Raji (cell line): Measurements from ENCODE around the gene KRTAP5-2.

ENCODE experiments used
- POLR2A ChIP-seq: IDR thresholded peaks from 2 replicates; pipeline ENCODE4 v1.6.1; 2011; ENCODE audit warnings: low read depth, low read length, control low read depth; ENCODE audit not compliant: insufficient read depth

KRTAP5-2 gene

GRCh38 chr11:1562469-1563148 lies 35.5 kb downstream of the KRTAP5-2 start:
- TF ChIP-seq POLR2A, result no peak

- TF ChIP-seq POLR2A, result no peak
Observed at GRCh38 chr11:1561955-1562354, 36.1 kb downstream of the KRTAP5-2 start.

DNA sequence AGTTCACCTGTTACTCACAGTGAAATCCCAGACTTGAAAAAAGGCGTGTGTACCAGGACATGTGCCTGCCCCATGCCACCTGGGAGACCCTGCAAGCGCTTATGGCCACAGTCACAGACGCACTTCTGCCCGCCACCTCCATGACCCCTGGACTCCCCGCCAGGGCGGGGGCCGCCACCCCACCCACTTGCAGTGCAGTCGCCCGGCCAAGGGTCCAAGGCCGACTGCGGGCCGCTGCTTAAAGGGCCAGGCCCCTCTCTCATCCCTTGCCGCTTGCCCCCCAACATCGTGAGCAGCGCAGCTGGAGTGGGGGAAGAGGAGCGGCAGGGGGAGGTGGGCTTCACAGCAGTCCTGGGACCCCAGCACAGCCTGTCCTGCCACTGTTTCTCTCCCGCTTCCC lies 36.8 kb downstream of the KRTAP5-2 start:
- TF ChIP-seq POLR2A, result no peak

DNA sequence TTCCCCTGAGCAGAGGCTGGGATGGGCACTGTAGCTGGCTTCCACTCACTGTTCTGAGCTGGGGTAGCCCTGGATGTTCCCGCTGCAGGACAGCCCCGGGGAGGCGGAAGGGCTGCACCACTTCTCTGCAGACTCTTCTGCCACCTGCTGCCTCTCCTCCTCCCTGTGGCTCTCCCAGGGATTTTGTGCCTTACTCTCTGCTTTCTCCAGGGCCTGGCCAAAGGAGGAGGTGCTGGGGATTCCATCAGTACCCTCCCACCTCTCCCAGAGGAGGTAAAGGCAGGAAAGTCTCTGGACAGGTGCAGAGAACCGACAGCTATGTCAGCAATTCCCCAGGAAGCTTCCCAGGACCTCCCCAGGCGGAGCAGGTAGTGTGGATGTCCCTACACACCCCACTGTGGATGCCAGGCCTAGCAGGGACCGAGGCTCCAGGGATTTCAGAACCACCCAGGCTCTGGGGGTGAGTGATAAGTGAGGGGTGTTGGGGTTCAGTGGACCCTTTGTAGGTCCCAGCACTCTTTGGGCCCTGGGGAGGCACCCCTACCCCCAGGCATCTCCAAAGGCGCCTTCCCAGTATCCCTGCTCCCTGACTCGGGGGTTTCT lies 37.3 kb downstream of the KRTAP5-2 start:
- no peak for TF ChIP-seq POLR2A

GRCh38 chr11:1560002-1560648 lies 38.0 kb downstream of the KRTAP5-2 start:
- TF ChIP-seq POLR2A, result no peak

GRCh38 chr11:1559111-1559951 lies 38.8 kb downstream of the KRTAP5-2 start:
- no peak for TF ChIP-seq POLR2A

GRCh38 chr11:1558775-1559110 lies 39.4 kb downstream of the KRTAP5-2 start:
- TF ChIP-seq POLR2A, result no peak

GRCh38 chr11:1557904-1558774 lies 40.0 kb downstream of the KRTAP5-2 start:
- TF ChIP-seq POLR2A, result no peak

DNA sequence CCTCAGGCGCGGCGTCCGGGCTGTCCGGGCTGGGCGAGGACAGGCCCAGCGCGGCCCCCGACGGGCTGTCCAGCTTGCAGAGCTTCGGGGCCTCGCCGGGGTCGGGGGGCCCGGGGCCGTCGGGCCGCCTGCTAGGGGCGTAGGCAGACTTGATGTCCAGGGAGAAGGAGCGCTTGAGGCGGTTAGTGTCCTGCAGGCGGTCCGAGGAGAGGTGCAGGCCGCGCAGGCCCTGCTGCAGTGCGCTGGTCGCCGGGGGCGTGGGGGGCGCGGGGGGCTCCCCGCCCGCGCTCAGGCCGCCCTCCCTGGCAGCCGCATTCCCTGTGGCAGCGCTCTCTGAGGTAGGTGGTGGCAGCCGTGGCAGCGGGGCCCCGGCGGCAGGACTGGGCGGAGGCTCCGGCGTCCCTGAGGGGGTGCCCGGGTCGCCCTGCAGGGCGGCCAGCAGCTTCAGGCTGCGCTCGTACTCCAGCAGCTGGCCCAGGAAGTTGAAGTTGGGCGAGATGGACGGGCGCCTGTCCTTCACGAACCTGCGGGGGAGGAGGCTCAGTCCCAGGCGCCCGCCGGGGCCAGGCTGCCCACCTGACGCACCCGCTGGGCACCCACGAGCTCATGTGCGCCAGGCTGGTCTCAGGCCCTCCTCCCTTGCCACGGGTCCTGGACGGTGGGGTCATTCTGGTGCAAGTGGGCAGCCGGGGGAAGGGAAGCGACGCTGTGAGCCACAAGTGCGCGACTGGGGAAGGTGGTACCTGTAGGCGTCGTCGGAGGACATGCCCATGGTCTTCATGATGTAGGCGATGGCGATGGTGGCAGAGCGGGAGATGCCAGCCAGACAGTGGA lies 40.8 kb downstream of the KRTAP5-2 start:
- TF ChIP-seq POLR2A, result no peak

DNA sequence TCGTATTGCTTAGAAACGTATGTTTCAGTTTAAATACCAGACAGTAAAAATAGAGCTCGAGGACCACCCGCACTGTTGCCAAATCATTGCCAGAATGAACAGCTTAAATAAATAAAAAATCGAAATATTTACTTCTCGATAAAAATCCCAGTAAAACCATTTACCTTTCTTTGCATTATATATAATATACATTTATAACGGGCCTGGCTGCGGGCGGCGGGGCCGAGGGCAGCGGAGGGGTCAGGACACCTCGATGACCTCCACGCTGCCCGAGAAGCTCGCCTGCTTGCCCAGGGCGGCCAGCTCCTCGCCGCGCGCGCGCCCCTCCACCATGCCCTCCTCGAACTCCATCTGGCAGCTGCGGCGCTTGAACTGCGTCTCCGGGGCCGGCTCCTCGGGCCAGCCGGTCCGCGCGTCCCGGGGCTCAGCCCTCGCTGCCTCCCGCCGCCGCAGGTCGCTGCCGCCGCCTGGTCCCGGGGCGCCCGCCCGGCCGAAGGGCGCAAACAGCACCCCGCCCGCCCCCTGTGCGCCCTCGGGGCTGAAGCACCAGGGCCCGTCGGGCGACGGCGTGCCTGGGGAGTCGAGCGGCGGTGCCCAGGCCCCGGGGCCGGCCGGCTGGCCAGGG lies 41.7 kb downstream of the KRTAP5-2 start:
- no peak for TF ChIP-seq POLR2A

DNA sequence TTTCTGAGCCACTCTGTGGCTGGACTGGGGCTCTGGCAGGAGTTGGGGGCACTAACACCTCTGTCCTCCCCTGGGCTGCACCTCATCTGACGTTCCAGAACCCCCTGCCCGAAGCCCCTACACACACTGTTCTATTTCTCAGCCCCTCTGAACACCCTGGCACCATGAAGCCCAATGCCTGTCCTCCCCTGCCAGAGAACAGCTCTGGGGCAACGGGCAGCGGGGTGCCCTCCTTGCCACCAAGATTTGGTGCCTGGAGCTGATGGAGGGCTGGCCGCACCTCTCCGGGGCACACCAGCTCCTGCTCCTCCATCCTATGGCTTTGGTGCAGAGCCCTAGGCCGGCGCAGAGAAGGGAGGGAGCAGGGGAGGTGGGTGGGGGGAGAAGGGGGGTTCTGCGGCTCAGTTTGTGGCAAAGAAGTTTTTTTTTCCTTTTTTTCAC lies 42.4 kb downstream of the KRTAP5-2 start:
- no peak for TF ChIP-seq POLR2A

DNA sequence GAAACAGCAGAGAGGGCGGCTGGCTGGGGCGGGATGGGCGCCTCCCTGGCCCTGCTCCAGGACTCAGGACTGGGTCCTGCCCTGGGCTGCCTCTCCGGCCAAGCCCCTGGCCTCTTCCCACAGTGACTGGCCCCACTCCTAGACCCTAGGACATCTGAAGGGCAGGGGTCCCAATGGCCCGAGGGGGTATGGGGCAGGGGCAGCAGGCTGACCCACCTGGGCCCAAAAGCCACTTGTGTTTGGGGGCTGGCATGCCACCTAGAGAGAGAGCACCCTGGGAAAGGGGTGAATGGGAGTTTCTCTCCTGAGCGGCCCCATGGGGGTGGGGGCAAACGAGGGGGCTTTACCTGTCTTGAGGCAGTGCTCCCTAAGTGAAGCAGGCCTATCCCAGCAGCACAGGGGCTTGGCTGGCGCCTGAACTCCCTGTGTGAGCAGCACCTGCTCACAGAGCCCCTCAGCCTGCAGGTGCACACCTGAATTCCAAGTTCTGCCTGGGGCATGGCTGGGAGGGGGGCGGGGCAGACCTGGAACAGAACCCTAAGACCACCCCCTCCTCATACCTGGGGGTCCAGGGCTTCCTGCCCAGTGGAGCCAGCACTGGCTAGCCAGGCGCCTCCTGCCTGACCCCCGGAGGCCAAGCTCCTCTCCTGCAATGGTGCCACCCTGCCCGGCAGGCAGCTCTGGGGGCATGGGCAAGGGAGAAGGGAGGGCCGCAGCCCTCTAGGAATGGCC lies 42.9 kb downstream of the KRTAP5-2 start:
- no peak for TF ChIP-seq POLR2A
